GM12801 (cell line): ENCODE results near the gene INHBE.

Experiments used
- TF ChIP-seq, protein P1 (sequence below): IDR thresholded peaks from one replicate; pipeline ENCODE4 v1.5.1; 2011; ENCODE audit warnings: control low read depth; ENCODE audit not compliant: insufficient read length; ENCODE audit errors: extremely low read depth

Gene INHBE

DNA sequence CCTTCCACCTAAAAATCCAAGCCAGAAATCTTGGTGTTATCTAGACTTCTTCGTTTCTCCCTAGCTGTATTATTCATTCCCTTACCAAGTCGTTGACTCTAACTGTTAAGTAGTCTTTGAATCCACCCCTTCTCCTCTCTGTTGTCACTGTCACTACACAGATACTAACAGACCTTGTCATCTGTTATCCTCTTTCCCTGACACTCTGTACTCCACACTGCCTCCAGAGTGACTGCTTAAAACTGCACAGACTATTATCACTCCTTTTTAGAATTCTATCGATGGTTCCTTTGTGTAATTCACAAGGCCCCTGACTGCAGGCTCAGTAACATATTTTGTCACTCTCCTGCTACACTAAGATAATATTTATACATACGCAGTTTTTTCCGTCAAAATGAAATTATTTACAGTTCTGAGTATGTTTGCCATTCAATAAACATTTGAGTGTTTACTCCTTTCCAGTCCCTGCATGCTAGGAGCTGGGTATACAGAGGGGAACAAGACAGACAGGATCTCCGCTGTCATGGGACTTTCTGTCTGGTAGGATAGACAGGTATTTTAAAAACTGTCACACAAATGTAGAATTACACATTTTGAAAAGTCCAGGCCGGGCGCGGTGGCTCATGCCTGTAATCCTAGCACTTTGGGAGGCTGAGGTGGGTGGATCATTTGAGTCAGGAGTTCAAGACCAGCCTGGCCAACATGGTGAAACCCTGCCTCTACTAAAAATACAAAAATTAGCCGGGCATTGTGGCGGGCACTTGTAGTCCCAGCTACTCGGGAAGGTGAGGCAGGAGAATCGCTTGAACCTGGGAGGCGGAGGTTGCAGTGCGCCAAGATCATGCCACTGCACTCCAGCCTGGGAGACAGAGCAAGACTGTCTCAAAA lies 36.5 kb downstream of the INHBE start:
- TF ChIP-seq, protein P1, sequence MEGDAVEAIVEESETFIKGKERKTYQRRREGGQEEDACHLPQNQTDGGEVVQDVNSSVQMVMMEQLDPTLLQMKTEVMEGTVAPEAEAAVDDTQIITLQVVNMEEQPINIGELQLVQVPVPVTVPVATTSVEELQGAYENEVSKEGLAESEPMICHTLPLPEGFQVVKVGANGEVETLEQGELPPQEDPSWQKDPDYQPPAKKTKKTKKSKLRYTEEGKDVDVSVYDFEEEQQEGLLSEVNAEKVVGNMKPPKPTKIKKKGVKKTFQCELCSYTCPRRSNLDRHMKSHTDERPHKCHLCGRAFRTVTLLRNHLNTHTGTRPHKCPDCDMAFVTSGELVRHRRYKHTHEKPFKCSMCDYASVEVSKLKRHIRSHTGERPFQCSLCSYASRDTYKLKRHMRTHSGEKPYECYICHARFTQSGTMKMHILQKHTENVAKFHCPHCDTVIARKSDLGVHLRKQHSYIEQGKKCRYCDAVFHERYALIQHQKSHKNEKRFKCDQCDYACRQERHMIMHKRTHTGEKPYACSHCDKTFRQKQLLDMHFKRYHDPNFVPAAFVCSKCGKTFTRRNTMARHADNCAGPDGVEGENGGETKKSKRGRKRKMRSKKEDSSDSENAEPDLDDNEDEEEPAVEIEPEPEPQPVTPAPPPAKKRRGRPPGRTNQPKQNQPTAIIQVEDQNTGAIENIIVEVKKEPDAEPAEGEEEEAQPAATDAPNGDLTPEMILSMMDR, result no peak

DNA sequence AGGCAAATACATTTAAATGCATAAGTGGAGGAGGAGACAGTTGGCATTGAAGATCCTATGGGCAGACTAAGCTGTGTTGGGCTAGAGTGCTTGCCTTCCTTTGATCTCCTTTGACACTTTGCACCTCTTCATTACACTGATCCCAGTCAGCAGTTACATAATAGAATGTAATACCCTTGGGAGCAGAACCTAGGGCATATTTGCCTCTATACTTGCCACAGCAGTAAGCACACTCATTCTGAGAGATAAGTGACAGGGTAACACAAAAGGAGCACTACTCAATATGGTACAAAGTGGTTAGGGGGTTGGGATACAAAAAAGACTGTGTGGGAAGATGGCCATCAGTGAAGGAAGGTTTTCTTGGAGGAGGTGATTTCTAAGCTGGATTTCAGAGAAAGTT lies 41.7 kb downstream of the INHBE start:
- TF ChIP-seq, protein P1, result no peak

DNA sequence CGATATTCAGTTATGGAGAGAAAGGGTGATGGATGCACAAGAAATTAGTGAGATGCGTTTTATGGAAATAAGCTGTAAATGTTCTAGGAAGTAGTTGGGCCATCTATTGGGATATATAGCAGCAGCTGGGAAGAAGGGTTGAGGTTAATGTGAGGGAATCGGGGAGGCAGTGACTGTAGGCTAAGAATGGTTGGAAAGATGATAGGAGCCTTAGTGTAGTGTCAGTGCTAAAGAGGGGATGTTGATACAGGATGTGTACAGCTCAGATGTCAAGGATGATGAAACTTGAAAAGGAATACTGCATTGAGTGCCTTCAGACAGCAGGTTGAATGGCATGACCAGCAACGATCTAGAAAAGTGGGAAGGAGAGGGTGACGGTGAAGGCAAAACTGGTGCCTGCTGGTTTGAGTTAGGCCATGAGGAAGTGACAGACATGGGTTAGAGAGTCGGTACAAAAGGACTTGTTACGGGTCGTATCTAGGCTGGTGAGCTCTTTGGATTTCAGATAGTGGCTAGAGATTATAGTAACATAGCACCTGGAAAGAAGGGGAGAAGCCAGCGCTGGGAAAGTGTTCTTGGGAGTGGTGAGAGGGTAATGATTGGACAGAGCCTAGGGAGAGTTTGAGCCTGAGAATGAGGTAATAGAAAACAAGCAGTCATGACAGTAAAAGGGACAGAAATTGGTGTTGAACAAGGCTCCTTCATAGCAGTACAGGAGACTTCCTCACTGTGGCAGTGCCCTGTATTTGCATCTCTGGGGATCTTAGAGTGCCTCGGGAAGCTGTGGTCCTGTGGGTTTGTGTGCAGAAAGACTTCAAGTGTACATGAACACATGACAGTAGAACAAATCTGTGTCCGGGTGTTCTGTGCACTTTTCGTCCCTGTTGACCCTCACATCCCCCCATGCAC lies 42.4 kb downstream of the INHBE start:
- TF ChIP-seq, protein P1, result no peak

DNA sequence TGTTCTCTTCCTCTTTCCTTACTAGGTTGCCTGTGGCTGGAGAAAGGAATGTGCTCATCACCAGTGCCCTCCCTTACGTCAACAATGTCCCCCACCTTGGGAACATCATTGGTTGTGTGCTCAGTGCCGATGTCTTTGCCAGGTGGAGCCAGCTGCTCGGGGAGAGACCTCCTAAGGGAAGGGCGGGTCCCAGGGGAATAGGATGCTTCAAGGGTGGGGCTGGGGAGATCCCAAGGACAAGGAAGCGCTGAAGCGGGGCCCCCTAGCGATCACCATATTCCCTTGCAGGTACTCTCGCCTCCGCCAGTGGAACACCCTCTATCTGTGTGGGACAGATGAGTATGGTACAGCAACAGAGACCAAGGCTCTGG lies 43.0 kb downstream of the INHBE start:
- TF ChIP-seq, protein P1, result no peak

DNA sequence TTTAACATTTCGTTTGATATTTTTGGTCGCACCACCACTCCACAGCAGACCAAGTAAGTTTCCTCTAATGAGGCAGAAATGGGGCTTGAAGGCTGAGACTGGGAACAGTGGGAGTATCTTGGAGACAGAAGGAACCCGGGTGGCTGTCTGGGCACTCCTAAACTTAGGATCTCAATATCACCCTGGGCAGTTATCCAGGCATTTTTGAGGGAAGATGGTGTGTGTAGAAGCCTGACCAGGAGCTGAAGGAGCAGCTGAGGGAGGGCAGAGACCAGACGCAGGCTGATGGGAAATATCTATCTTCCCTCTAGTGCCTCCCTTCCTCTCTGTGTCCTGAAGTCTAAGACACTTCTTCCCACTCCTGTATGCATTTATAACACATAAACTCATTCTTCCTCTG lies 43.5 kb downstream of the INHBE start:
- TF ChIP-seq, protein P1, result no peak

DNA sequence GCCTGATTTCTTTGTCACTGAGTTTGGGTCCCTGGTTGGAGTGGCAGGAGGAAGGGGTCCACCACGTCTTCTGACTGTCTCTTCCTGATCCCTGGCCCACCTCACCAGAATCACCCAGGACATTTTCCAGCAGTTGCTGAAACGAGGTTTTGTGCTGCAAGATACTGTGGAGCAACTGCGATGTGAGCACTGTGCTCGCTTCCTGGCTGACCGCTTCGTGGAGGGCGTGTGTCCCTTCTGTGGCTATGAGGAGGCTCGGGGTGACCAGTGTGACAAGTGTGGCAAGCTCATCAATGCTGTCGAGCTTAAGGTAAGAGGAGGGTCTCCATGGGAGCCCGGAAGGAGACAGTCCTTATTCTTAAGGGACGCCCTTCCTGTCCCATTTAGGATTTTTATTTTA lies 45.1 kb downstream of the INHBE start:
- TF ChIP-seq, protein P1, result no peak
